ENCODE data around the gene ITPA. TPM values are rescaled to one million over a fixed set of nuclear protein-coding genes. Genes with fewer than 3 reads are reported as not detected.

ITPA gene
- total and polyA plus RNA-seq, 10 of the 15 experiments (the other 5 are each of a cell fraction or from before 2014, with no cell fraction given) = 5.5 to 124 (median 66.3) TPM

GRCh38 chr20:3231889-3232588 lies 22.7 kb downstream of the ITPA start (continued):
- TF ChIP-seq ZBTB40 (IDR thresholded peaks at IDR 0.05; ENCODE audit: borderline replicate concordance) = no peak
- TF ChIP-seq E4F1 (IDR thresholded peaks at IDR 0.05; ENCODE audit: borderline replicate concordance, partially characterized antibody) = no peak
- TF ChIP-seq PAX5 (IDR thresholded peaks at IDR 0.05; ENCODE audit: borderline replicate concordance, low read depth, low read length) = no peak
- TF ChIP-seq ZNF592 (IDR thresholded peaks at IDR 0.05) = no peak
- no peak for TF ChIP-seq NFYB (IDR thresholded peaks at IDR 0.05; ENCODE audit: insufficient read depth, low read depth, low read length)
- TF ChIP-seq SUPT20H (IDR thresholded peaks at IDR 0.05; ENCODE audit: borderline replicate concordance, control insufficient read depth, low read depth, low read length) = no peak
